Prostate gland (tissue), 2 donors: Measurements from ENCODE around the gene JMJD8. TPM values are rescaled to one million over a fixed set of nuclear protein-coding genes. Genes with fewer than 3 reads are reported as not detected.

Experiments used
- DNase-seq: peaks from one replicate; pipeline ENCODE4 v3.0.0-alpha.2; 2019; ENCODE audit warnings: low spot score
- H3K27ac ChIP-seq, 2 donors: fragments of 200-600 bp; sonication (generic); 2 replicates each; pipeline ENCODE4 v1.5.1; 2017 to 2019
- H3K27me3 ChIP-seq: fragments of 200-600 bp; sonication (generic); replicated peaks from 2 replicates; pipeline ENCODE4 v1.5.1; 2019; ENCODE audit not compliant: insufficient read depth
- H3K36me3 ChIP-seq, 2 donors: fragments of 200-600 bp; sonication (generic); 1 replicate in 1 of 2; 2 replicates in 1 of 2; pipeline versions ENCODE4 v1.5.1 to v1.8.1; 2017 to 2019
- H3K4me1 ChIP-seq: fragments of 200-600 bp; sonication (generic); replicated peaks from 2 replicates; pipeline ENCODE4 v1.5.1; 2019
- H3K4me3 ChIP-seq, 2 donors: fragments of 200-600 bp; sonication (generic); 2 replicates each; pipeline ENCODE4 v1.5.1; 2017 to 2019
- H3K9me3 ChIP-seq: fragments of 200-600 bp; sonication (generic); 2 replicates; pipeline ENCODE4 v1.5.1; 2017
- POLR2A ChIP-seq: fragments of 450-650 bp; IDR thresholded peaks from one replicate; pipeline ENCODE4 v1.6.1; 2016; ENCODE audit warnings: antibody characterized with exemption, mild to moderate bottlenecking
- POLR2AphosphoS5 ChIP-seq: sonication (generic); formaldehyde crosslinking; IDR thresholded peaks from one replicate; pipeline ENCODE4 v1.6.1; 2017; ENCODE audit warnings: antibody characterized with exemption
- WGBS: methylation state at CpG from one replicate; pipeline ENCODE4 v1.1.5; 2018; 5-methylcytosine and 5-hydroxymethylcytosine counted together
- intact Hi-C: fragments of 100-400 bp; cut with DNase I; formaldehyde crosslinking; loops from one replicate; pipeline ENCODE4 v1.14.2; 2022
- total RNA-seq, 2 donors: library from RNA; depleted of rRNA; stranded (reverse); fragments of >200 nt; gene quantifications; one replicate each; pipeline ENCODE4 v1.1.0, GENCODE V29; 2016
- TF ChIP-seq, protein P1 (sequence below), 4 experiments: fragments of 200-600 bp in 2 of 4; fragments of 450-650 bp in 2 of 4; sonication (generic) in 2 of 4; IDR thresholded peaks; 1 replicate in 3 of 4; 2 replicates in 1 of 4; pipeline ENCODE4 v1.5.1; 2016 to 2019; ENCODE audit warnings: antibody characterized with exemption in 4 of 4, mild to moderate bottlenecking in 2 of 4, moderate library complexity in 2 of 4

The JMJD8 gene
- total RNA-seq, 2 donors from 2014 or later, result 121 to 132 TPM

- Histone ChIP-seq H3K4me1 (peaks cover 7% of the 10 kb centered on the region), H3K9me3 (no peaks in the 10 kb centered on the region), H3K36me3 (peaks cover 17 to 37% of the 10 kb centered on the region in 2 donors), H3K27ac (peak overlapping the region; percentile 84 to 86), H3K4me3 (peak overlapping the region; percentile 73 to 99), H3K27me3 (no peaks in the 10 kb centered on the region)
- TF ChIP-seq, protein P1, sequence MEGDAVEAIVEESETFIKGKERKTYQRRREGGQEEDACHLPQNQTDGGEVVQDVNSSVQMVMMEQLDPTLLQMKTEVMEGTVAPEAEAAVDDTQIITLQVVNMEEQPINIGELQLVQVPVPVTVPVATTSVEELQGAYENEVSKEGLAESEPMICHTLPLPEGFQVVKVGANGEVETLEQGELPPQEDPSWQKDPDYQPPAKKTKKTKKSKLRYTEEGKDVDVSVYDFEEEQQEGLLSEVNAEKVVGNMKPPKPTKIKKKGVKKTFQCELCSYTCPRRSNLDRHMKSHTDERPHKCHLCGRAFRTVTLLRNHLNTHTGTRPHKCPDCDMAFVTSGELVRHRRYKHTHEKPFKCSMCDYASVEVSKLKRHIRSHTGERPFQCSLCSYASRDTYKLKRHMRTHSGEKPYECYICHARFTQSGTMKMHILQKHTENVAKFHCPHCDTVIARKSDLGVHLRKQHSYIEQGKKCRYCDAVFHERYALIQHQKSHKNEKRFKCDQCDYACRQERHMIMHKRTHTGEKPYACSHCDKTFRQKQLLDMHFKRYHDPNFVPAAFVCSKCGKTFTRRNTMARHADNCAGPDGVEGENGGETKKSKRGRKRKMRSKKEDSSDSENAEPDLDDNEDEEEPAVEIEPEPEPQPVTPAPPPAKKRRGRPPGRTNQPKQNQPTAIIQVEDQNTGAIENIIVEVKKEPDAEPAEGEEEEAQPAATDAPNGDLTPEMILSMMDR (IDR thresholded peaks at IDR 0.05), result no peak
- no peak for TF ChIP-seq POLR2AphosphoS5
- TF ChIP-seq POLR2A, result no peak
- intact Hi-C loops, result no loop called here
- DNase-seq, result no peak
- 7% methylated on average over 30 of the region's 50 CpGs for WGBS
These were observed 15.5 kb downstream of the JMJD8 start for GRCh38 chr16:668519-669171.

GRCh38 chr16:667780-668518 is 16.2 kb downstream of the JMJD8 start, which contains the start of gene RHOT2:
RHOT2 (plus strand) TSS chr16:668132; CDS start chr16:668200, 68 bp downstream.
- TF ChIP-seq, protein P1 (IDR thresholded peaks at IDR 0.05), result peak; percentile 88 to 99 (median 96)
- TF ChIP-seq POLR2AphosphoS5 (peak; percentile 69), POLR2A (peak; percentile 75)
- Histone ChIP-seq H3K4me3 (peak within 1 kb of the TSS; percentile 73 to 99), H3K4me1 (peaks cover 7% of the 10 kb centered on the region), H3K27ac (peak within 1 kb of the TSS; percentile 84 to 86), H3K9me3 (no peaks in the 10 kb centered on the region), H3K27me3 (no peaks in the 10 kb centered on the region), H3K36me3 (peaks cover 14 to 30% of the 10 kb centered on the region in 2 donors)
- peak; percentile 88 for DNase-seq
- intact Hi-C loops, result no loop called here
- WGBS, result under 1% methylated on average over 75 of the region's 78 CpGs

- no peak overlapping the region for H3K4me3 ChIP-seq
These were observed 16.9 kb downstream of the JMJD8 start for GRCh38 chr16:667113-667779.

DNA sequence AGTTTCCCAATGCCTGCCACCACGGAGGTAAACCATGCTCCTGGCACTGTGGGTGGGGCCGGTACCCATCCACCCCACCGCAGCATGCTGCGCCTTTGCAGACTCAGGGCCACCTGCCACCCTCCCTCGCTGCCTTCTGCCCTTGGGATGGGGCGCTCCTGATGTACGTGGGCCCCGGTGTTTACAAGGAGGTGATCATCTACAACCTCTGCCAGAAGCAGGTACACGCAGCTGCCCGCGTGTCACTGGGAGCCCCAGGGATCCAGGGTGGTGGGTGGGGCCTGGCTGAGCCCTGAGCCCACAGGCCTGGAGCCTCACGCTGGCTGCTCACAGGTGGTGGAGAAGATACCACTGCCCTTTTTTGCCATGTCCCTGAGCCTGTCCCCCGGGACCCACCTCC is 17.6 kb downstream of the JMJD8 start:
- H3K4me1 ChIP-seq, result peaks cover 7% of the 10 kb centered on the region
- DNase-seq, result no peak
- no peaks in the 10 kb centered on the region for H3K9me3 ChIP-seq
- H3K27ac ChIP-seq, result no peak overlapping the region
- no peak overlapping the region for H3K4me3 ChIP-seq
- WGBS, result 86% methylated on average over 13 of the region's 13 CpGs
- H3K27me3 ChIP-seq, result no peaks in the 10 kb centered on the region
- intact Hi-C loops, result no loop called here
- H3K36me3 ChIP-seq, result peaks cover 3 to 16% of the 10 kb centered on the region in 2 donors
- TF ChIP-seq POLR2AphosphoS5 (no peak), POLR2A (no peak)
- TF ChIP-seq, protein P1 (IDR thresholded peaks at IDR 0.05), result no peak

More at GRCh38 chr16:667113-667779, 16.9 kb downstream of the JMJD8 start:
- 70% methylated on average over 22 of the region's 22 CpGs for WGBS
- peaks cover 7% of the 10 kb centered on the region for H3K4me1 ChIP-seq
- no peak for DNase-seq
- intact Hi-C loops, result no loop called here
- H3K36me3 ChIP-seq, result peaks cover 9 to 23% of the 10 kb centered on the region in 2 donors
- H3K9me3 ChIP-seq, result no peaks in the 10 kb centered on the region
- peak overlapping the region; percentile 29 to 84 for H3K27ac ChIP-seq
- H3K27me3 ChIP-seq, result no peaks in the 10 kb centered on the region
- TF ChIP-seq POLR2AphosphoS5 (no peak), POLR2A (no peak)
- TF ChIP-seq, protein P1 (IDR thresholded peaks at IDR 0.05), result no peak
